Choroid plexus epithelial cell (primary cell): Measurements from ENCODE around the gene CEP170.

Experiments
- DNase-seq: peaks from one replicate; pipeline ENCODE4 v3.0.0-alpha.2; 2010; ENCODE audit warnings: low read depth
- H3K4me3 ChIP-seq: 2 replicates; pipeline ENCODE4 v1.5.1; 2011; ENCODE audit warnings: low read depth, mild to moderate bottlenecking, control low read depth, low read length, moderate library complexity
- CTCF ChIP-seq: conservative IDR thresholded peaks from 2 replicates; pipeline ENCODE4 v1.5.1; 2011; ENCODE audit warnings: low read depth, mild to moderate bottlenecking, control low read depth, inconsistent platforms, low read length, moderate library complexity

The CEP170 gene

GRCh38 chr1:243244432-243244841, 10.6 kb downstream of the CEP170 start:
- TF ChIP-seq CTCF, result no peak
- DNase-seq, result peak; percentile 41
- no peak overlapping the region for H3K4me3 ChIP-seq

- DNase-seq, result no peak
- no peak overlapping the region for H3K4me3 ChIP-seq
These were observed 18.4 kb downstream of the CEP170 start for GRCh38 chr1:243236604-243237252.

GRCh38 chr1:243234978-243235647, 20.0 kb downstream of the CEP170 start:
- no peak for TF ChIP-seq CTCF
- DNase-seq, result peak; percentile 70
- H3K4me3 ChIP-seq, result no peak overlapping the region

More at GRCh38 chr1:243236604-243237252, 18.4 kb downstream of the CEP170 start:
- TF ChIP-seq CTCF, result no peak

- H3K4me3 ChIP-seq, result no peak overlapping the region
- DNase-seq, result peak; percentile 80
- TF ChIP-seq CTCF, result no peak
These were observed 21.2 kb downstream of the CEP170 start for GRCh38 chr1:243233908-243234307.

- TF ChIP-seq CTCF, result no peak
- H3K4me3 ChIP-seq, result no peak overlapping the region
- peak; percentile 40 for DNase-seq
These were observed 24.2 kb downstream of the CEP170 start for GRCh38 chr1:243230914-243231313.

- no peak for TF ChIP-seq CTCF
- DNase-seq, result no peak
- no peak overlapping the region for H3K4me3 ChIP-seq
These were observed 25.6 kb downstream of the CEP170 start for GRCh38 chr1:243229526-243229925.

GRCh38 chr1:243227622-243228021, 27.5 kb downstream of the CEP170 start:
- no peak overlapping the region for H3K4me3 ChIP-seq
- DNase-seq, result no peak
- no peak for TF ChIP-seq CTCF
